B cell (primary cell): Measurements from ENCODE around the gene SH2D4B.

ENCODE experiments used
- EZH2 ChIP-seq: IDR thresholded peaks from 2 replicates; pipeline ENCODE4 v1.6.1; 2012; ENCODE audit warnings: borderline replicate concordance, low read depth, mild to moderate bottlenecking, moderate library complexity, low read length; ENCODE audit not compliant: insufficient read depth, poor library complexity, severe bottlenecking
- TF ChIP-seq, protein P1 (sequence below): fragments of 200-600 bp; IDR thresholded peaks from one replicate; pipeline ENCODE4 v1.8.0; 2022; ENCODE audit warnings: antibody characterized with exemption, mild to moderate bottlenecking

- TF ChIP-seq, protein P1, sequence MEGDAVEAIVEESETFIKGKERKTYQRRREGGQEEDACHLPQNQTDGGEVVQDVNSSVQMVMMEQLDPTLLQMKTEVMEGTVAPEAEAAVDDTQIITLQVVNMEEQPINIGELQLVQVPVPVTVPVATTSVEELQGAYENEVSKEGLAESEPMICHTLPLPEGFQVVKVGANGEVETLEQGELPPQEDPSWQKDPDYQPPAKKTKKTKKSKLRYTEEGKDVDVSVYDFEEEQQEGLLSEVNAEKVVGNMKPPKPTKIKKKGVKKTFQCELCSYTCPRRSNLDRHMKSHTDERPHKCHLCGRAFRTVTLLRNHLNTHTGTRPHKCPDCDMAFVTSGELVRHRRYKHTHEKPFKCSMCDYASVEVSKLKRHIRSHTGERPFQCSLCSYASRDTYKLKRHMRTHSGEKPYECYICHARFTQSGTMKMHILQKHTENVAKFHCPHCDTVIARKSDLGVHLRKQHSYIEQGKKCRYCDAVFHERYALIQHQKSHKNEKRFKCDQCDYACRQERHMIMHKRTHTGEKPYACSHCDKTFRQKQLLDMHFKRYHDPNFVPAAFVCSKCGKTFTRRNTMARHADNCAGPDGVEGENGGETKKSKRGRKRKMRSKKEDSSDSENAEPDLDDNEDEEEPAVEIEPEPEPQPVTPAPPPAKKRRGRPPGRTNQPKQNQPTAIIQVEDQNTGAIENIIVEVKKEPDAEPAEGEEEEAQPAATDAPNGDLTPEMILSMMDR: peak; percentile 96
- no peak for TF ChIP-seq EZH2
Measured at GRCh38 chr10:80662429-80663261, 124.9 kb downstream of the SH2D4B start.
